Fibroblast of mammary gland (primary cell): Measurements from ENCODE around the gene USP36.

Experiments
- DNase-seq: peaks from one replicate; pipeline ENCODE4 v3.0.0-alpha.2; 2010; ENCODE audit warnings: low read depth
- H3K4me3 ChIP-seq: 2 replicates; pipeline ENCODE4 v1.5.1; 2011; ENCODE audit warnings: low read depth, mild to moderate bottlenecking, low read length, moderate library complexity; ENCODE audit not compliant: control insufficient read depth
- TF ChIP-seq, protein P1 (sequence below): conservative IDR thresholded peaks from 2 replicates; pipeline ENCODE4 v1.5.1; 2011; ENCODE audit warnings: low read depth, low read length, inconsistent platforms; ENCODE audit not compliant: control insufficient read depth, insufficient read depth

The USP36 gene

DNA sequence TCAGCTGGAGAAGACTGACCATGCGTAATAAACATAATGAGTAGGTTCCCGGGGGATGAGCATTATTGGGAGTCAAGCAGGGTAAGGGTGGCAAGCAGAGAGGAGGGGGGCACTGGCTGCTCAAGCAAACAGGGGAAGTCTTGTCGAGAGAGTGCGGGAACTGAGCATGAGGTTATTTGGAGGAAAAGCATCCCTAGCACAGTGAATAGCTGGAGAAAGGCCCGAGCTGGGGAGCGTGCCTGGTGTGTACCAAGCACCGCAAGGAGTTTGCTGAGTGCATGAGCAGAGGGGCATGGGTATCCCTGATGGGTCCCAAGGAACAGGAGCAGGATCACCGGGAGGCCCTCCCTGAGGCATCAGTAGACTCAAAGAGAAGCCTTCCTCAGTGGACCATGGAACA is 75.7 kb downstream of the USP36 start:
- TF ChIP-seq, protein P1, sequence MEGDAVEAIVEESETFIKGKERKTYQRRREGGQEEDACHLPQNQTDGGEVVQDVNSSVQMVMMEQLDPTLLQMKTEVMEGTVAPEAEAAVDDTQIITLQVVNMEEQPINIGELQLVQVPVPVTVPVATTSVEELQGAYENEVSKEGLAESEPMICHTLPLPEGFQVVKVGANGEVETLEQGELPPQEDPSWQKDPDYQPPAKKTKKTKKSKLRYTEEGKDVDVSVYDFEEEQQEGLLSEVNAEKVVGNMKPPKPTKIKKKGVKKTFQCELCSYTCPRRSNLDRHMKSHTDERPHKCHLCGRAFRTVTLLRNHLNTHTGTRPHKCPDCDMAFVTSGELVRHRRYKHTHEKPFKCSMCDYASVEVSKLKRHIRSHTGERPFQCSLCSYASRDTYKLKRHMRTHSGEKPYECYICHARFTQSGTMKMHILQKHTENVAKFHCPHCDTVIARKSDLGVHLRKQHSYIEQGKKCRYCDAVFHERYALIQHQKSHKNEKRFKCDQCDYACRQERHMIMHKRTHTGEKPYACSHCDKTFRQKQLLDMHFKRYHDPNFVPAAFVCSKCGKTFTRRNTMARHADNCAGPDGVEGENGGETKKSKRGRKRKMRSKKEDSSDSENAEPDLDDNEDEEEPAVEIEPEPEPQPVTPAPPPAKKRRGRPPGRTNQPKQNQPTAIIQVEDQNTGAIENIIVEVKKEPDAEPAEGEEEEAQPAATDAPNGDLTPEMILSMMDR, result no peak
- DNase-seq, result no peak
- H3K4me3 ChIP-seq, result no peak overlapping the region

DNA sequence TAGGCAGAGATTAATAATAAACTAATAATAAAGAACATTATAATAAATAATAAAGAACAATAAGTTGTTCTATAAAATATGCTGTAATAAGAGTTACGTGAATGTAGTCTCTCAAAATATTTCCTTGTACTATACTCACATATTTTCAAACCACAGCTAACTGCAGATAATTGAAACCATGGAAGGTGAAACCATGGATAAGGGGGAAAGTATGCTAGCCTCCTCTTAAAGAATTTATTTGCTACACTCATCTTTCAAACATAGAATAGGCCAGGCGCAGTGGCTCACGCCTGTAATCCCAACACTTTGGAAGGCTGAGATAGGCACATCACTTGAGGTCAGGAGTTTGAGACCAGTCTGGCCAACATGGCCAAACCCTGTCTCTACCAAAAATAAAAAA is 77.1 kb downstream of the USP36 start:
- DNase-seq, result peak; percentile 31

DNA sequence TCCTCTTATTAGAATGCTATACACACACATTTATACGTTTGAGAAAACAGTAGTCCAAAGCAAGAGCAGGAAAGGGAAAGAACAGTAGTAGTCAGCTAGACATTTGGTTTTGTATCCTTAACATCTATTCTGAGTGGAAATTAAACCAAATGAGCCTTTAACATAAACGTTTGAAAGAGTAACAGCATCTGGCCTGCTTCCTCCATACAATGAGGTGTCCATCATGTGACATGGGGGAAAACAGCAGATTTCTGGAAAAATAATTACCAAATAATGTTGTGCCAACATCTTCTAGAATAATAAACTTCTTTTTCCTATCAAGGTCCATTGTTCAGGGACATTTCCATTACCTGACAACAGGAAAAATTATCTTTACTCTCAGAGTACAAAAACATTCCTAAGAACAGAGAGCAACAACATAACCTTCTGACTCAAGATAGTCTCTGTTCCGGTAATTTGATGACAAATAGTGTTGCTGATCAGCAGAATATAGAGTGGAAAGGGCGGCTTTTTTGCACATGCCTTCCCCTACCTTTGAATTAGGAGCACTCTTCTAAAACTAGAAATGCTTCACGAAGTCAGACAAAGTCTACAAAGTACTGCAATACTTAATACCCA is 78.7 kb downstream of the USP36 start:
- no peak overlapping the region for H3K4me3 ChIP-seq
- TF ChIP-seq, protein P1, result no peak
- DNase-seq, result no peak

More for the DNA sequence above, 77.1 kb downstream of the USP36 start:
- TF ChIP-seq, protein P1, result no peak
- H3K4me3 ChIP-seq, result no peak overlapping the region

DNA sequence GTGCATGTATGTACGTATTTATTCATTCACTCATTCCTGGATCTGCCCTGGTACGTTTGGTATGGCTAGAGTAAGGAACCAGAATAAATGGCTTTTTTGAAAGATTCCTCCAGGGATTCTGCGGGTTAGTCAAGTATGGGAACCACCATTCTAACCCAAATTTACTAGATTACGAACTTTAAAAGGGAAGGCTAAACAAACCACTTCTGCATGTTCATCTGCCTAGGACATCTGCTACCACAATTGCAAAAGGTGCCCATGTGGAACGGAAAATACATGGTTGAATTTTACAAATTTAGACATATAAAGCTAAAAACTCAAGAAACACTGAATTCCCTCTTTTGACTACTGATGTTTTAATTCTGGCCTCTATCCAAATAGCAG is 80.7 kb downstream of the USP36 start:
- no peak overlapping the region for H3K4me3 ChIP-seq
- TF ChIP-seq, protein P1, result no peak
- DNase-seq, result no peak

DNA sequence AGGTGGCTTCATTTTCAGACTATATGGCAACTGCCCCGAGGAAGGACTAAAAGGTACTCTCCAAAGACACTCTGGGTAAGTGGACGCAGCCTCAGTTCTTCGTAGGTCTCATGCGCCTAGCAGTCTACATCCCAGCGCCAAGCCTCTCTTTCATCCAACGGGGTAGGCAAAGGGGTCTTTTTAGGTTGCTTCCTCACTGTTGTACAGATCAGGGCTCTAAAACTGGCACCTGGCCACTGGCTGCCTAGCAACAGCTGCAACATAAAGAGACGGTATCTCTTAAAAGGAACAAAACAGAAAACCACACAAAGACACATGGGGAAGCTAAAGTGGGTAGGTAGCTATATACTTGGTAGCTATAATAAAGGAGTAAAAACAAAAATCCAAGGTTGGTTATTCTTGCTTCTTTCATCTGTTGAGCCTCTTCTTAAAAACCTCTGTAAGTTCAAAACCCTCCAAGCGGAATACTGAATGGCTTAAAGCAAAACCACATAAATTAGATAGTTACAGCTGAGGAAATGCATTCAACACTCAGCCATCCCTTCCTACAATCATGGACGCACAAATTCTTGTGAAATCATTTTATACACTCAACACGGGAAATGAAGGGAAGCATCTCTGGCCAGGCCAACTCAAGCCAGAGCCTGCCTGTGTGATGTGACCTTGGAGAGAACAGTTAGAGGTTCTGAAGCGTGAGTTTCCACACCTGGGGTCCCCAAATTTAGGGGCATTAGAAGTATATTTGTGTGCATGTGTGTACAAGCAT is 81.2 kb downstream of the USP36 start:
- peak; percentile 32 for DNase-seq
- TF ChIP-seq, protein P1, result no peak
- no peak overlapping the region for H3K4me3 ChIP-seq

DNA sequence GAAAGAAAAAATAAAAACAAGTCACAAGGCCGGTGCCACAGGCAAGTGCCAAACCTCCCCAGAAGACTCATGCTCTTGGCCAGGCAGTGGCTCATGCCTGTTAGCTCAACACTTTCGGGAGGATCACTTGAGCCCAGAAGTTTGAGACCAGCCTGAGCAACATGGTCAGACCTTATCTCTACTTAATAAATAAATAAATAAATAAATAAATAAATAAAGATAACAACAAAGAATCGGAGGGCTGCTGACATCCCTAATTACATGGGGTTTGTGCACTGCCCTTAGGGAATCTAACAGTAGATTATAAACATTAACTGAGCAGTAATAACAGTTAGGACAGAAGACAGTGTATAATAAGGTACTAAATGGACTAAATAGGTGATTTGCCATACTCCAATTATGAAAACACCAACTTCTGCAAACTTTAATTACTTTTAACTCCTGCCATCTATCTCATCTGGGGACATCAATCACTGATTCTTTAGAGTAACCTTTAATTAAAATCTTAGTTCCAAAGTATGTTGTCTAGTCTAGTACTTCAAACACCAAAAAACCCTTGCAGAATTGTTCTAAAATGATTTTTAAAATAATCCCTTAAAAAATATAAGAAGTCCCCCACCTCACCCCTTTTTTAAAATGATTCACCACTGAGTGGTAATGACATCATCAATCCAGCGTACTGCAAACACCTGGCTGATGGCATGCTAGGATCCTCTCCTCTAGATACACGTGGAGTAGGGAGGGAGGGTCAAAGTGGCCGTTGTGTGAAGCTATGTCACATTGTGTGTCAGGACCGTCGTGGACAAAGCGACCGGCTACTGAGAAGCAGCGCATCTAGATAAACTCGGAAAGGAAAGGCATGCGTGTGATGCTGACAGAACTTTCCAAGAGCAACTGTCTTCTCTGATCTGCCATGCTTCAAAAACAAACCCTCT is 87.0 kb downstream of the USP36 start:
- TF ChIP-seq, protein P1, result no peak
- no peak overlapping the region for H3K4me3 ChIP-seq
- DNase-seq, result no peak
